B cell (primary cell): Measurements from ENCODE around the gene UBE2F.

Experiments
- EZH2 ChIP-seq: IDR thresholded peaks from 2 replicates; pipeline ENCODE4 v1.6.1; 2012; ENCODE audit warnings: borderline replicate concordance, low read depth, mild to moderate bottlenecking, moderate library complexity, low read length; ENCODE audit not compliant: insufficient read depth, poor library complexity, severe bottlenecking
- TF ChIP-seq, protein P1 (sequence below): fragments of 200-600 bp; IDR thresholded peaks from one replicate; pipeline ENCODE4 v1.8.0; 2022; ENCODE audit warnings: antibody characterized with exemption, mild to moderate bottlenecking

DNA sequence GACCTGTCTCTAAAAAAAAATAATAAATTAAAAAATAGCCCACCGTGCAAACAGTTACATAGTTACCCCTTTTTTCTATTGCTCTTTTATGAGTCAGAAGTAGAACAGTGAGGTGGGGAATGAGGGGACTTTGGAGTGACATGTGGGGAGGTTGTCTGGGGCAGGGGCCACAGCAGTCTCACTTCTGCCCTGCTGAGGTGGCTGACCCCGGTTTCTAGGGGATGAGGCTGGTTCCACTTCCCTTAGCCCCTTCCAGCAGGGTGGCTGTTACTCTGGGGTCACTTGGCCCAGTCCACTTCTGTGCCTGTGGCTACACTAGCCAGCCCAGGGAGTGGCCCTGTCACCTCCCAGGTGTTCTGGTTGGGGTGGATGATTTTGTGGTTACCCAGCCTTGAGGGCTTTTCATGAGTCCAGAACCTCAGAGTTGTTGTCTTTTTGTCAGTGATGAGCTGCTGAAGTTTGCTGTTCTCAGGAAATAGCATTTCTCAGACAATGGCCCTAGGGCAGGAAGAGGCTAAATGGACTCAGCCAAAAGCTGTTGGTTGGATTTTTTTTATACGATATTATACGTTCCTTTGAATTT is 66.0 kb downstream of the UBE2F start:
- TF ChIP-seq, protein P1, sequence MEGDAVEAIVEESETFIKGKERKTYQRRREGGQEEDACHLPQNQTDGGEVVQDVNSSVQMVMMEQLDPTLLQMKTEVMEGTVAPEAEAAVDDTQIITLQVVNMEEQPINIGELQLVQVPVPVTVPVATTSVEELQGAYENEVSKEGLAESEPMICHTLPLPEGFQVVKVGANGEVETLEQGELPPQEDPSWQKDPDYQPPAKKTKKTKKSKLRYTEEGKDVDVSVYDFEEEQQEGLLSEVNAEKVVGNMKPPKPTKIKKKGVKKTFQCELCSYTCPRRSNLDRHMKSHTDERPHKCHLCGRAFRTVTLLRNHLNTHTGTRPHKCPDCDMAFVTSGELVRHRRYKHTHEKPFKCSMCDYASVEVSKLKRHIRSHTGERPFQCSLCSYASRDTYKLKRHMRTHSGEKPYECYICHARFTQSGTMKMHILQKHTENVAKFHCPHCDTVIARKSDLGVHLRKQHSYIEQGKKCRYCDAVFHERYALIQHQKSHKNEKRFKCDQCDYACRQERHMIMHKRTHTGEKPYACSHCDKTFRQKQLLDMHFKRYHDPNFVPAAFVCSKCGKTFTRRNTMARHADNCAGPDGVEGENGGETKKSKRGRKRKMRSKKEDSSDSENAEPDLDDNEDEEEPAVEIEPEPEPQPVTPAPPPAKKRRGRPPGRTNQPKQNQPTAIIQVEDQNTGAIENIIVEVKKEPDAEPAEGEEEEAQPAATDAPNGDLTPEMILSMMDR = no peak
- TF ChIP-seq EZH2 = no peak
